Activated CD8-positive, alpha-beta memory T cell treated with anti-CD3 and anti-CD28 coated beads for 48 hours (primary cell): ENCODE results near the gene TMED6.
"Not testable (repeated sequence)": the region's sequence is repeated elsewhere in the genome, so short reads cannot be mapped to it uniquely, and the experiment has no call there.

ENCODE experiments used
- DNase-seq, 3 experiments: peaks; one replicate each; pipeline ENCODE4 v3.0.0-alpha.2; 2020; ENCODE audit warnings: low read depth in 2 of 3, low spot score in 2 of 3

The TMED6 gene

DNA sequence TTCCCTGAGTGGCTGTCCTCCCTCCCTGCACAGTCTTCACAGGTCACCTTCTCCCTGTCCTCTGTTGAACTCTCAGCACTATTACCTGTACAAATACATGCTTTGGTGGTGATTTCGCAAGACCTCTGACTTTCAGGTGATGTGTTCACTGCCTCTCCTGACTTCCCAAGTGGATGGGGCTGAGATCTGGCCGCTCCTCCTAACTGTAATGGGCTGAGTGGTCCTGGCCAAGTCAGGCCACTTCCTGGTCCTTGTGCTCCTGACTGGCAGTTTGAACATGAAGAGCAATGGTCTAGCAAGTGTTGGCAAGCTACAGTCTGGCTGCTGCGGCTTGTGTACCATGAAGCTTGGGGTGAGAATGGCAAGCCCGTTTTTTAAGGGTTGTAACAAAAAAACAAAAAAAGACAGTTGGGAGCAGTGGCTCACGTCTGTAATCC is 11.7 kb upstream of the TMED6 start:
- no peak for DNase-seq

DNA sequence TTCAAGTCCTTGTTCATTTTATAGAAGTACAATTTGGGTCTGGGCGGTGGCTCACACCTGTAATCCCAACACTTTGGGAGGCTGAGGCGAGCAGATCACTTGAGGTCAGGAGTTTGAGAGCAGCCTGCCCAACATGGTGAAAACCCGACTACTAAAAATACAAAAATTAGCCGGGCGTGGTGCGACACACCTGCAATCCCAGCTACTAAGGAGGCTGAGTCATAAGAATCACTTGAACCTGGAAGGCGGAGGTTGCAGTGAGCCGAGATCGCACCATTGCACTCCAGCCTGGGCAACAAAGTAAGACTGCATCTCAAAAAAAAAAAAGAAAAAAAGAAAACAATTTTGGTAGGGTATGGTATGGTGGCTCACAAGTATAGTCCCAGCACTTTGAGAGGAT is 8.5 kb upstream of the TMED6 start:
- not testable (repeated sequence) for DNase-seq

- DNase-seq, result no peak
Measured at GRCh38 chr16:69350536-69351133, 951 bp downstream of the TMED6 start.

- DNase-seq, result no peak
Measured at GRCh38 chr16:69349536-69349935, 2.0 kb downstream of the TMED6 start.

- DNase-seq, result no peak
Measured at GRCh38 chr16:69348222-69348621, 3.4 kb downstream of the TMED6 start.

DNA sequence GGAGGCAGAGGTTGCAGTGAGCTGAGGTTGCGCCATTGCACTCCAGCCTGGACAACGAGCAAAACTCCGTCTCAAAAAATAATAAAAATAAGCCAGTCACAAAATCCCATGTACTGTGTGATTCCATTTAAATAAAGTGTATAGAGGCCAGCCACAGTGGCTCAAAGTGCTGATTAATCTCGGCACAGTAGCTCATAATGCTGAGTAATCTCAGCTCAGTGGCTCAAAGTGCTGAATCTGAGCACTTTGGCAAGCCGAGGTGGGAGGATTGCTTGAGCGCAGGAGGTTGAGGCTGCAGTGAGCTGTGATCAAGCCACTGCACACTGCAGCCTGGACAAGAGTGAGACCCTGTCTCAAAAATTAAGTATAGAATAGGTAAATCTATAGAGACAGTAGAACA is 4.9 kb downstream of the TMED6 start:
- no peak for DNase-seq

GRCh38 chr16:69345923-69346322 is 5.7 kb downstream of the TMED6 start:
- no peak for DNase-seq

GRCh38 chr16:69344171-69344570 is 7.4 kb downstream of the TMED6 start:
- DNase-seq, result no peak

GRCh38 chr16:69340095-69340644 is 11.4 kb downstream of the TMED6 start:
- no peak for DNase-seq

DNA sequence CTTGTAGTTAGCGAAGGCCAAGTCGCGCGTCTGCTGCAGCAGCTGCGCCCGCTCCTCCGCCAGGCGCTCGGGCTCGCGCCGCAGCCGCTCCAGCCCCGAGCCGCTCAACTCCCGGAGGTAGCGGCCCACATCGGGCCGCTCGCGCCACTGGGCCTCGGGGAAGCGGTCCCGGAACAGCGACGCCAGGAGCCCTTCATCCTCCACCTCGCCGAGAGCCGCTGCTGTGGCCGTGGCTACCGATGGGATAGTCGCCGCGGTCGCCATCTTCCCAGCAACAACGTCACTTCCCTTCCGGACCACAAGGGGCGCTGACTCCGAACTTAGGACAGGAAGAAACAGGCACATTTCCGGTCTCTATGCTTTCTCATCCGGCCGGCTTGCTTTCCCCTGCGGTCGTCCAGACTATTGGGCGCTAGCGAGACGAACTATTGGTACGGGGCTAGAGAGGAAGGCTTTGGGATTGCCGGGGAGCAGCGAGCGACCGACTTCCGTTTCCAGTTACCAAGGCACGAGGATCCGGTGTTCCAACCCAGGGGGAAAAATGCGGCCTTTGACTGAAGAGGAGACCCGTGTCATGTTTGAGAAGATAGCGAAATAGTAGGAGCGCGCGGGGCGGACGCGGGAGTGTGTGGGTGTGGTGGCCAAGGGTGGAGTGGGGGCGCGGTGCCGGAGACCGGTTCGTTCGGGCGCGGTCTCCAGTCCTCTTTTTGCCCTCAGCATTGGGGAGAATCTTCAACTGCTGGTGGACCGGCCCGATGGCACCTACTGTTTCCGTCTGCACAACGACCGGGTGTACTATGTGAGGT is 12.1 kb downstream of the TMED6 start, which contains the start of the genes COG8 and NIP7:
Gene COG8 (minus strand): TSS at position 276 of the 806 bp plus-strand sequence. CDS start 12 bp downstream, at position 264.
Gene NIP7 (plus strand): TSS at position 484 of the 806 bp plus-strand sequence. CDS start 58 bp downstream, at position 542.
- DNase-seq, result peak; percentile 78 to 89 (median 79)

GRCh38 chr16:69338557-69339288 is 12.9 kb downstream of the TMED6 start:
- no peak for DNase-seq

DNA sequence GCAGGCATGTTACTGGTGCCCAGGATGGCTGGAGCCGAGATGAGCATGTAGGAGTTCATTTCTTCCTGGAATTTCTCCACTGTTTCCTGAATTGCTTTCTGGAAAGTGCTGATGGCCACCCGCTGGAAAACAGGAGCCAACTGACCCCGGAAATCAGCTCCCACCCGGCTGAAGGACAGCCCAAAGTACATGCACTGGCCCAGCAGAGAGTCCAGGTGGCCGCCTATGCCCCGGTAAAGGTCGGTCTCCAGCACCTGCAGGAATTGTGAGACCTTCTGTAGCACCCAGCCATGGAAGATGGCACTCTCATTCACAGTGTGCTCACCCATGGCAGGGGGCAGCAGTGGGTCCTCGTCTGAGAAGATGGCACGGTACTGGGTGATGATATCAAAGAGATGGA is 16.9 kb downstream of the TMED6 start:
- DNase-seq, result no peak

DNA sequence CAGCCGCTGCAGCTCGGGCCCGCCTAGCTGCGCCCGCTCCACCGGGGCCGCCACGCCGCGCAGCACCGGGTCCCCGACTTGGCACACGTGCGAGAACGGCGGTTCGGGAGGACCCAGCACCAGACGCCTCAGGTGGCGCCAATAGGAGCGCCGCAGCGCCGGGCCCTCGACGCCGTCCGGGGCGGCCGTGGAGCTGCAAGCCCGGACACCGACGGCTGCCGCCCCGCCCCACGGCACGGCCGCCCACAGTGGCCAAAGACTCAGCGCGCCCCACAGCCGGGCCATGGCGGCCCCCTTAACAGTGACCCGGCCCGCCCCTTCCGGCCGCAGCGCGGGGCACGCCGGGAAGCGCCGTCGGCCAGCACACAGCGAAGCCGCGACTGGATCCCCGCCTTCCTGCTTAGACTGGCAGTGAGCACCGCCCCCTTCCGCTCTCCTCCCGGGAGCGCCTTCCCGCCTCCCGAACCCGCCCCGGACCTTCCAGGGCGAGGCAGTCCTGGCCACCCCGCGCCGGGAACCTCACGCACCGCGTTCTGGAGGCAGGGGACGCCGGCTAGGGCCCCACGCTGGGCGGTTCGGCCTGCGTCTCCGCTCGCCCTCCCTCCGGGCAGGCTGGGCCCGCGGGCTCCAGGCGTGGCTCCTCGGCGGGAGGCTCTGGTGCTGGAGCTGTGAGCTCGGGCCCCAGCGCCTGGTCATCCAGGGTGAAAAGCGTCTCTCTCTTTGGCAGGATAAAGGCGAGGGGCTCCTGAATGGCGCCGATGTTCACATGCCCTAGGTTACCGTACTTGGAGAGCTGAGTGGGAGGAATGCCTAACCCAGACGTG is 21.1 kb downstream of the TMED6 start, which contains the start of gene PDF:
Gene PDF (minus strand): TSS at position 303 of the 824 bp plus-strand sequence. CDS start 18 bp downstream, at position 285.
- DNase-seq, result peak; percentile 71 to 80 (median 79)

GRCh38 chr16:69329369-69330285 is 22.0 kb downstream of the TMED6 start:
- DNase-seq, result peak in 1 of 3 experiments; percentile 12

DNA sequence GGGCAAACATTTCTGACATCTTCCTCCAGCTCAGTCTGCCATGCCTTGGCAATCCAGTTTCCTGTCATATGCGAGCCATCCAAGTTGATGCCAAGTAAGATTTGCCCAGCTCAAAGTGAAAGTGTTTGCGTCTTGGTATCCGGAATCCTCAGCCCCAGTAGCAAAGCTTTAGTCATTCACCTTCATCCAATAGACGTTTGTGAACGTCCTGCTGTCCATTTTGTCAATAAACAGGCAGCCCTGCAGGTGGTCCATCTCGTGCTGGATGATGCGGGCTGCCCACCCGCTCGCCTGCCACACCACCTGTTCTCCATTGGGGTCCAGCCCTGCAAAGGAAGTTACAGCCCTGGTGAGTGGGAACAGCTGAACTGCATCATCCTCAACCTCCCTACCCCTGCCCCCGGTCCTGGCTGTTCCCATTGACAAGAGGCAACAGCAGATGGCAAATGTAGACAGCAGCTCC is 22.7 kb downstream of the TMED6 start:
- no peak for DNase-seq

- no peak for DNase-seq
Measured at GRCh38 chr16:69327585-69328310, 23.8 kb downstream of the TMED6 start.

DNA sequence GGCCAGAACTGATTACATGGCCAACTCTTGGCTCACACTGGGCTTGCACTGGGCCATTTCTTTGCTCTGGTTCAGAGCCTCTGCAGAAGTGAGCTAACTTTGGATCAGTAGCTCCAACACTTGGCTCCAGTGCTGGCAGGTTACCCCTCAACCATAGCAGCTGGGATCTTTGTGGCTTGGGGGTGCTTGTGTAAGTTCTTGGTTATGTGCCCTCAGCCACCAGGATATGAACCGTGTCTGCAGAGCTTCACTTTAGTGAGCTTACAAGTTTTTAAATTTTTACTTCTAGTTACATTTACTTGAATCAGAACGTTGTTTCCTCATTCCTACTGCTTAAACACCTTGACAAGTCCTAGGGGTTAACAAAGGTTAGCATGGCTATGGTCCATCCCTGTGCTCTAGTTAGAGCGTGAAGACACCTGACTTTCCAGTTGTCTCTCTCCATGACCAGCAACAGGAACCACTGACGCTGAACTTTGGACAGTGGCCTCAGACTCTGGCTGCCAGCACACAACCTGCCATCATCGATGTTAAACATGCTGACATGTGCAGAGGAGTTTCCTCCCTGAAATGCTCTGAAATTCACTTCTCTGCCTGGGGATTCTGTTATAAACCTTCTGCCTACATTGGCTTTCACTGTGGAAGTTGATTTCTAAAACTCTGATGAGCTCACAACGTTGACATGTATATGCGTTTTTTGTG is 25.3 kb downstream of the TMED6 start:
- DNase-seq, result no peak

GRCh38 chr16:69325784-69326171 is 25.8 kb downstream of the TMED6 start:
- no peak for DNase-seq
